ENCODE data around the gene SCFD2.
"Not testable (repeated sequence)": the region's sequence is repeated elsewhere in the genome, so short reads cannot be mapped to it uniquely, and the experiment has no call there.

Gene SCFD2

DNA sequence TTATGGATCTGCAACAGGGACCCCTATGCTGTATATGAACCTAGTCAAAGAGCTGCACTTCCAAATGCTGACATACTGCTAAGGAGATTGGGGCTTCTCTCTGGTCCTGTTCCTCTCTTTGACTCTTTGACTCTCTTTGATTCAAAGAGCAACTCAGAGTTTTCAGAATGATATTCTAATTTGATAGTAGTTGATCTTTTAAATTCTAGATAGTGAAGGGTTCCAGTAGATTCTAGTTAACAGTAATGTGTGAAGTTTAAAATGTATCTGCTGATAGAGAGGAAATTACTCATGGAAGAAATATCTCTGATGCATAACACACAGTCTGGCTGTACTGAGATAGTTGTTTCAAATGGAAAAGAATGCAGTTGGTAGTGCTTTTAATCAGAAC, 264.7 kb downstream of the SCFD2 start:
- no peak for DNase-seq (ENCODE audit: low spot score)

- DNase-seq (ENCODE audit: low spot score), result no peak
Observed at GRCh38 chr4:53100501-53101190, 265.2 kb downstream of the SCFD2 start.

DNA sequence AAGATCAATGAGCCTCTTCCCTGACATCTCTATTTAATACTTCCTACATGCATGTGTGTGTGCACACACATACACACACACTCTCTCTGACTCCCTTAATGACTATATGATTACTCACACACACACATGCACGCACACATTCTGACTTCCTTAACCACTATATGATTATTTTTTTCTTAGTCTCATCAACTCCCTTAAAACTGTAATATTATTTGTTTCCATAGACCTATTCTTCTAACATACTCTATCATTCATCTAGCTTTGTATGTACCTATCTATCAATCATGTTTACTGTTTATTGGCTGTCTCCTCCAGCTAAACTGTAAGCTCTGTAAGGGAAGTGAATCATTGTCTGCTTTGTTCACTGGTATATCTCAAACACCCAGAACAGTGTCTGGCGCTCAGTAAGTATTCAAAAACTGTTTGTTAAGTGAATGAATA, 267.2 kb downstream of the SCFD2 start:
- no peak for DNase-seq (ENCODE audit: low spot score)

DNA sequence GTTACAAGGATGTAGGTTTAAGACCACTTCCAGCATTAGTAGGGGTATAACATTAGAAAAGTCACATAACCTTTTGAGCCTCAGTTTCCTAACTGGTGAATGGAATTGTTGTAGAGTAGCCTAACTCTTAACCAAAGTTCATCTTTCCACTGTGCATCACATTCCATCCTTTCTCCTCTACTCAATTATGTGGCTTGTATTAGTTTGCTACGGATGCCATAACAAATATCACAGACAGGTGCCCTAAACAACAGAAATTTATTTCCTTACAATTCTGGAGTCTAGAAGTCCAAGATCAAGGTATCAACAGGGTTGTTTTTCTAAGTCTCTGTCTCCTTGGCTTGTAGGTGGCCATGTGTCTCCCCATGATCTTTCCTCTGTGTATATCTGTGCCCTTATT, 271.8 kb downstream of the SCFD2 start:
- DNase-seq (ENCODE audit: low spot score), result no peak

DNA sequence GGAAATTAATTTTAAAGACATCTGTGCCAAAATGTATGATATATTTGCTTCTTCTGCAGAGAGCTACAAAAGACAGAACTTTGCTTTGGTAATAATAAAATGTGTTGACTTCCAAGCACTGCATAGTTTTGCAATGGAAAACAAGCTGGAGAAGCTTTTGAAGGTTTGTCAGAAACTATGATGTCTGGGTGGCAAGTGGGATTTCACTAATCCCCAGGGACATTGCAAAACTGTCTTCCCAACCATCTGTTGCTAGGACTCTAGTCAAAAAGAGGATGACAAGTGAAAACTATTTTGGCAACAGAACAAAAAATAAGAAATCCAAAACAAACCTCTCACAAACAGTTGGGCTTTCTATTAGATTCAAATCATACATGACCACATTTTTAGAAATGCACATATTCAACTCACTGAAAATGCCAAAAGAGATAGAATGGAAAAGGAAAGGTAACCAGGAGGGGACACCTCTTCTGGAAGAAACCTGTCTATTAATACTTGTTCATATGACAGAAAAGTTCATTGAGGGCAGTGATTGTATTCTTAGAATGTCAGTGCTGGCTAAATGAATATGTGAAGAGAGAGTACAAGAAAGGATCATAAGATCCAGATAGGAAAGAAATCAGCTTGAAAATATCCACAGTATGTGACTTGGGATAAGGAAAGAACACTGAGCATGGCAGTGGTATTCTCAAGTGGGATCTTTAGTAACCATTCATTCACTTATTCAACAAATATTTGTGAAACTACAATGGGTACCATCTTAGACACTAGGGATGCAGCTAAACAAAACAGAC, 275.7 kb downstream of the SCFD2 start:
- peak; percentile 15 for DNase-seq (ENCODE audit: low spot score)

GRCh38 chr4:53088152-53088551, 277.7 kb downstream of the SCFD2 start:
- no peak for DNase-seq (ENCODE audit: low spot score)

- no peak for DNase-seq (ENCODE audit: low spot score)
Observed at GRCh38 chr4:53076374-53076958, 289.4 kb downstream of the SCFD2 start.

DNA sequence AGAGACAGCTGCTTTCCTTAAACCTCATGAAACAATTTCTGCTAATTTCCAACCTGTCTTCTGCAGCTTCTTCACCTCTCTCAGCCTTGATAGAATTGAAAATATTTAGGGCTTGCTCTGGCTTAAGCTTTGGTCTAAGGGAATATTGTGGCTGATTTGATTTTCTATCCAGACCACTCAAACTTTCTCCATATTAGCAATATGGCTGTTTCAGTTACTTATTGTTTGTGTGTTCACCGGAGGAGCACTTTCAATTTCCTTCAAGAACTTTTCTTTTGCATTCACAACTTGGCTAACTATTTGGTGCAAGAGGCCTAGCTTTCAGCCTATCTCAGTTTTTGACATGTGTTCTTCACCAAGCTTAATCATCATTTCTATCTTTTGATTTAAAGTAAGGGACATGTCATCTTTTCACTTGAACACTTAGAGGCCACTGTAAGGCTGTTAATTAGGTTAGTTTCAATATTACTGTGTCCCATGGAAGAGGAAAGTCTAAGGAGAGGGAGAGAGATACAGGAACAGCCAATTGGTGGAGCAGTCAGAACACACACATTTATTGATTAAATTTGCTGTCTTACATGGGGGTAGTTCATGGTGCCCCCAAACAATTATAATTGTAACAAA, 290.6 kb downstream of the SCFD2 start:
- no peak for DNase-seq (ENCODE audit: low spot score)

GRCh38 chr4:53068755-53069330, 297.0 kb downstream of the SCFD2 start:
- no peak for DNase-seq (ENCODE audit: low spot score)

DNA sequence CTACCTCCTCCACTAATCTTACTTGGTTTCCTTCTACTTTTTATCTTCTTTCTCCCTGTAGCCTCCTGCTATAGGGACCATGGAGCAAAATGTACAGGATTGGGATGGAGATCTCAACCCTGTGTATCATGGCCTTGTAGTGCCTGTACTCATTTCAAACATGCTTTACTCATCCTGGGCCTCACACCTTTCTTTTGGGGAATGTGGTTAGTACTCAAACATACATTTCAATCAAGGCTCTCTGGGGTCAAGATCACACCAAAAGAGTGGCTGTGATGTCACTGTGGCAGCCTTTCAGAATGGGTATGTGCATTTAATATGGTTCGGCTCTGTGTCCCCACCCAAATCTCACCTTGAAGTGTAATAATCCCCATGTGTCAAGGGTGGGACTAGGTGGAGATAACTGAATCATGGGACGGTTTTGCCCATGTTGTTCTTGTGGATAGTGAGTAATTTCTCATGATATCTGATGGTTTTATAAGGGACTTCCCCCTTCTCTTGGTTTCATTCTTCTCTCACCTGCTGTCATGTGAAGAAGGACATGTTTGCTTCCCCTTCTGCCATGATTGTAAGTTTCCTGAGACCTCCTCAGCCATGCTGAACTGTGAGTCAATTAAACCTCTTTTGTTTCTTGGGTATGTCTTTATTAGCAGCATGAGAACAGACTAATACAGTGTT, 298.6 kb downstream of the SCFD2 start:
- DNase-seq (ENCODE audit: low spot score), result no peak

- no peak for DNase-seq (ENCODE audit: low spot score)
Observed at GRCh38 chr4:53066155-53066554, 299.7 kb downstream of the SCFD2 start.

DNA sequence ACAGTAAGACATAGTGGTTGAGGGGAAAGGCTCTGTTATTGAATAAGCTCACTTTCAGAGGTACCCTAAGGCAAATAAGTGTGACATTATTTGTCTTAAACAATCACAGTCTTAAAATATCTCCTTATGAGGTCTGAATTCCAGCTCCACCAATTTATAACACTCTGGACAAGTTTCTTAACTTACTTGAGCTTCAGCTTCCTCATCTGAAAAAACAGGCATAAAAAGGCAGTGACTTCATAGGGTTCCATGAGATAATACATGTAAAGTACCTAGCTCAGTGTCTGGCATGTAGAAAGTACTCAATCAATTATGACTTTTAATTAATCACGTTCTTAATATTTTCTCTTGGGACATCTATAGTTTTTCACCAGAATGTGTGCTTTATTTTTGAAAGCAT, 301.3 kb downstream of the SCFD2 start:
- DNase-seq (ENCODE audit: low spot score), result no peak

GRCh38 chr4:53061091-53061850, 304.6 kb downstream of the SCFD2 start:
- DNase-seq (ENCODE audit: low spot score), result no peak

- DNase-seq (ENCODE audit: low spot score), result no peak
Observed at GRCh38 chr4:53060278-53060677, 305.6 kb downstream of the SCFD2 start.

DNA sequence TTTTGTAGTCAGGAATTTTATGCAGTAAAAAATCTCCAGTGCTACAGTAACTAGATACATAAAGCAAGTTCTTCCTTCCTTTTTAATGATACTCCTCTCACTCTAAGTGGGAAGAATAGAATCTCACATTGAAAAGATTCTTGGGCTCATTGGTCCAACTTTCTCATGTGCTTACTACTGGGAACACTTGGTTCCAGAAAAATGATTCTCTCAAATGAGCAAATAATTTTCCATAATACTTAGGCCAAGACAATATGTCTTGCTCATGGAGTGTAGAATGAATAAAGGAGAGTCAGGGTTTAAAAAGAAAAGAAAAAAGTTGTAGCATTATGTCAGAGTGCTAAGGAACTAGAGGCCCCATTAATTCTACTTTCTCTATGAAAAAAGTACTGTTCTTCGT, 306.0 kb downstream of the SCFD2 start:
- no peak for DNase-seq (ENCODE audit: low spot score)

- no peak for DNase-seq (ENCODE audit: low spot score)
Observed at GRCh38 chr4:53059256-53059655, 306.6 kb downstream of the SCFD2 start.

GRCh38 chr4:53057679-53058078, 308.2 kb downstream of the SCFD2 start:
- no peak for DNase-seq (ENCODE audit: low spot score)

- not testable (repeated sequence) for DNase-seq (ENCODE audit: low spot score)
Observed at GRCh38 chr4:53057108-53057507, 308.8 kb downstream of the SCFD2 start.

- no peak for DNase-seq (ENCODE audit: low spot score)
Observed at GRCh38 chr4:53055716-53056403, 310.0 kb downstream of the SCFD2 start.

DNA sequence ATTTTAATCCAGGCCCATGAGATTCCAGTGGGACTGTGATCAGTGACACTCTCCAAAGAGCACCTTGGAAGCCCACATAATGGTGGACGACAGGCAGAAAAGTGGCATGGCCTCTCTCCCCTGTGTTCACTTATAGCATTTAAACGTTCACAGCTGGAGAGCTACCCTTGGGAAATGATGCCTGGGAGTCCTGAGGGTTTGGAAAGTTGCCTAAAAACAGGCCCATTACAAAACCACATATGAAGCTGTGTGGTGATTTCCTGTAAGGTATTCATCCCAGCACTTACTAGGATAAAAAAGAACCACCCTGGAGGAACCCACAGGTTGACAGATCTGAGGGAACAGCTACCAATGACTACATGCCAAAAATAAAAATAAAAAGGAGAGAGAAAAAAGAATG, 310.6 kb downstream of the SCFD2 start:
- no peak for DNase-seq (ENCODE audit: low spot score)

Data from Ammon's horn (tissue), 1 donor.